Prostate gland (tissue), 2 donors: ENCODE data around the gene AQP10. TPM values are rescaled to one million over a fixed set of nuclear protein-coding genes. Genes with fewer than 3 reads are reported as not detected.
A peak's percentile ranks its signal among the peaks of the same experiment; 100 is the strongest.
"Not testable (repeated sequence)": the region's sequence is repeated elsewhere in the genome, so short reads cannot be mapped to it uniquely, and the experiment has no call there.

Experiments
- DNase-seq: peaks from one replicate; pipeline ENCODE4 v3.0.0-alpha.2; 2019; ENCODE audit warnings: low spot score
- H3K27ac ChIP-seq, 2 donors: fragments of 200-600 bp; sonication (generic); 2 replicates each; pipeline ENCODE4 v1.5.1; 2017 to 2019
- H3K27me3 ChIP-seq: fragments of 200-600 bp; sonication (generic); replicated peaks from 2 replicates; pipeline ENCODE4 v1.5.1; 2019; ENCODE audit not compliant: insufficient read depth
- H3K36me3 ChIP-seq, 2 donors: fragments of 200-600 bp; sonication (generic); 1 replicate in 1 of 2; 2 replicates in 1 of 2; pipeline versions ENCODE4 v1.5.1 to v1.8.1; 2017 to 2019
- H3K4me1 ChIP-seq: fragments of 200-600 bp; sonication (generic); replicated peaks from 2 replicates; pipeline ENCODE4 v1.5.1; 2019
- H3K4me3 ChIP-seq, 2 donors: fragments of 200-600 bp; sonication (generic); 2 replicates each; pipeline ENCODE4 v1.5.1; 2017 to 2019
- H3K9me3 ChIP-seq: fragments of 200-600 bp; sonication (generic); 2 replicates; pipeline ENCODE4 v1.5.1; 2017
- POLR2A ChIP-seq: fragments of 450-650 bp; IDR thresholded peaks from one replicate; pipeline ENCODE4 v1.6.1; 2016; ENCODE audit warnings: antibody characterized with exemption, mild to moderate bottlenecking
- POLR2AphosphoS5 ChIP-seq: sonication (generic); formaldehyde crosslinking; IDR thresholded peaks from one replicate; pipeline ENCODE4 v1.6.1; 2017; ENCODE audit warnings: antibody characterized with exemption
- WGBS: methylation state at CpG from one replicate; pipeline ENCODE4 v1.1.5; 2018; 5-methylcytosine and 5-hydroxymethylcytosine counted together
- intact Hi-C: fragments of 100-400 bp; cut with DNase I; formaldehyde crosslinking; loops from one replicate; pipeline ENCODE4 v1.14.2; 2022
- total RNA-seq, 2 donors: library from RNA; depleted of rRNA; stranded (reverse); fragments of >200 nt; gene quantifications; one replicate each; pipeline ENCODE4 v1.1.0, GENCODE V29; 2016
- TF ChIP-seq, protein P1 (sequence below), 4 experiments: fragments of 200-600 bp in 2 of 4; fragments of 450-650 bp in 2 of 4; sonication (generic) in 2 of 4; IDR thresholded peaks; 1 replicate in 3 of 4; 2 replicates in 1 of 4; pipeline ENCODE4 v1.5.1; 2016 to 2019; ENCODE audit warnings: antibody characterized with exemption in 4 of 4, mild to moderate bottlenecking in 2 of 4, moderate library complexity in 2 of 4

Gene AQP10
- total RNA-seq, 2 donors from 2014 or later = 0.27 to 0.85 TPM

DNA sequence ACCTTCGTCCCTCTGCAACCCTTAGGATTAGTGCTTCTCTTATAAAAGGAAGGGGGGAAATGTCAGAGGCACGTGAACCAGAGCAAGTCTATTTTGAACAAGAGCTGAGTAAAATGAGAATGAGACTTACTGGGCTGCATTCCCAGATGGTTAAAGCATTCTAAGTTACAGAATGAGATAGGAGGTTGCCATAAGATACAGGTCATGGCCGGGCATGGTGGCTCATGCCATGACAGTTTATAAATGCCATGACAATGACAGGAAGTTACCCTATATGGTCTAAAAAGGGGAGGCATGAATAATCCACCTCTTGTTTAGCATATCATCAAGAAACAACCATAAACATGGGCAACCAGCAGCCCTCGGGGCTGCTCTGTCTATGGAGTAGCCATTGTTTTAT is 2.5 kb upstream of the AQP10 start:
- H3K27ac ChIP-seq = no peak overlapping the region

DNA sequence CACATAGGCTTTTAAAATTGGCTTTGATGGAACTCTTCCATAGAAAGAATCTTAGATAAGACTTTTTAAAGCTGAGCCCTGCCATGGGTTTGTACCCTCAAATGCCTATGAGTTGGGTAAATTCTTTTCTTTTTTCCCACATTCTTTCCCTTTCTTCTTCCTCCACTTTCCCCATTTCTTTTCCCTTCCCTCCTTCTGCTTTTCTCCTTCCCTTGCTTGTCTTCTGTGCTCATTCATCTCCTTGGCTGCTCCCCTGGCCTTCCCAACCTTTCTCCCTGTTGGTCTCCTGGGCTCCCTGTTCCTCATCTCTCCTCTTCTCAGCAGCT is 679 bp downstream of the AQP10 start:
- H3K27ac ChIP-seq, intact Hi-C loops, H3K9me3 ChIP-seq, H3K27me3 ChIP-seq, H3K4me1 ChIP-seq, H3K4me3 ChIP-seq, H3K36me3 ChIP-seq, DNase-seq: not testable (repeated sequence)

More for the DNA sequence above, 2.5 kb upstream of the AQP10 start:
- no peaks in the 10 kb centered on the region for H3K36me3 ChIP-seq
- no peaks in the 10 kb centered on the region for H3K27me3 ChIP-seq
- DNase-seq = no peak
- 51% methylated on average over 4 of the region's 4 CpGs for WGBS
- no peak for TF ChIP-seq POLR2A
- TF ChIP-seq, protein P1, sequence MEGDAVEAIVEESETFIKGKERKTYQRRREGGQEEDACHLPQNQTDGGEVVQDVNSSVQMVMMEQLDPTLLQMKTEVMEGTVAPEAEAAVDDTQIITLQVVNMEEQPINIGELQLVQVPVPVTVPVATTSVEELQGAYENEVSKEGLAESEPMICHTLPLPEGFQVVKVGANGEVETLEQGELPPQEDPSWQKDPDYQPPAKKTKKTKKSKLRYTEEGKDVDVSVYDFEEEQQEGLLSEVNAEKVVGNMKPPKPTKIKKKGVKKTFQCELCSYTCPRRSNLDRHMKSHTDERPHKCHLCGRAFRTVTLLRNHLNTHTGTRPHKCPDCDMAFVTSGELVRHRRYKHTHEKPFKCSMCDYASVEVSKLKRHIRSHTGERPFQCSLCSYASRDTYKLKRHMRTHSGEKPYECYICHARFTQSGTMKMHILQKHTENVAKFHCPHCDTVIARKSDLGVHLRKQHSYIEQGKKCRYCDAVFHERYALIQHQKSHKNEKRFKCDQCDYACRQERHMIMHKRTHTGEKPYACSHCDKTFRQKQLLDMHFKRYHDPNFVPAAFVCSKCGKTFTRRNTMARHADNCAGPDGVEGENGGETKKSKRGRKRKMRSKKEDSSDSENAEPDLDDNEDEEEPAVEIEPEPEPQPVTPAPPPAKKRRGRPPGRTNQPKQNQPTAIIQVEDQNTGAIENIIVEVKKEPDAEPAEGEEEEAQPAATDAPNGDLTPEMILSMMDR (IDR thresholded peaks at IDR 0.05) = no peak
- no peak for TF ChIP-seq POLR2AphosphoS5
- no peaks in the 10 kb centered on the region for H3K4me1 ChIP-seq
- no peak overlapping the region for H3K4me3 ChIP-seq
- intact Hi-C loops = no loop called here
- H3K9me3 ChIP-seq = no peaks in the 10 kb centered on the region

DNA sequence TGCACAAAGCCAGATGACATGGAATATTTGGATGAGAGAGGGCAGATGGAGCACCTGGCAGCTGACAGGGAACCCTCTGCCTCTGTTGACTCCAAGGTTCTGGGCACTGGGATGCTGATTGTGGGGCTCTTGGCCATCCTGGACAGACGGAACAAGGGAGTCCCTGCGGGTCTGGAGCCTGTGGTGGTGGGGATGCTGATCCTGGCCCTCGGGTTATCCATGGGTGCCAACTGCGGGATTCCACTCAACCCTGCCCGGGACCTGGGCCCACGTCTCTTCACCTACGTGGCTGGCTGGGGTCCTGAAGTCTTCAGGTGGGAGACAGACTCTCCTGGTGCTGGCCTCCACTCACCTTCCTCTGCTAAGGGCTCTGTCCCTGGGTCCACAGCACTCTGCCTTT is 2.6 kb downstream of the AQP10 start:
- Histone ChIP-seq H3K4me3 (no peak overlapping the region), H3K27me3 (no peaks in the 10 kb centered on the region), H3K9me3 (no peaks in the 10 kb centered on the region), H3K4me1 (peaks cover 13% of the 10 kb centered on the region), H3K27ac (no peak overlapping the region), H3K36me3 (no peaks in the 10 kb centered on the region)
- TF ChIP-seq POLR2AphosphoS5 = no peak
- TF ChIP-seq POLR2A = no peak
- TF ChIP-seq, protein P1 (IDR thresholded peaks at IDR 0.05) = no peak
- 89% methylated on average over 7 of the region's 7 CpGs for WGBS
- DNase-seq = no peak
- intact Hi-C loops = no loop called here

DNA sequence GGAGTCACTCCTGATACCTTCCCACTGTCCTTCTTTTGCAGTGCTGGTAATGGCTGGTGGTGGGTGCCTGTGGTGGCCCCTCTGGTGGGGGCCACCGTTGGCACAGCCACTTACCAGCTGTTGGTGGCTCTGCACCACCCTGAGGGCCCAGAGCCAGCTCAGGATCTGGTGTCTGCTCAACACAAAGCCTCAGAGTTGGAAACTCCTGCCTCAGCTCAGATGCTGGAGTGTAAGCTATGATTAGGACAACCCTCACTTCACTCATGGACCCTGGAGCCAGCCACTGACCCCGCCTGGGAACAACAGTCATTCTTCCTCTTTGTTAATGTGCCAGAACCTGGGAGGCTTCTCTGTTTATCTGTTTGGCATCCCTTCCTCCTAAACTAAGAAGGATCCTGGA is 3.3 kb downstream of the AQP10 start:
- H3K4me1 ChIP-seq = peaks cover 13% of the 10 kb centered on the region
- DNase-seq = no peak

GRCh38 chr1:154324669-154325582 is 4.0 kb downstream of the AQP10 start, which contains the start of gene ATP8B2:
Gene ATP8B2 (plus strand): TSS chr1:154325525. CDS start chr1:154328142, 2,617 bp downstream.
- DNase-seq = peak; percentile 69
- Histone ChIP-seq H3K27me3 (no peaks in the 10 kb centered on the region), H3K27ac (peak within 1 kb of the TSS; percentile 95 to 96), H3K36me3 (no peaks in the 10 kb centered on the region), H3K4me1 (peaks cover 13% of the 10 kb centered on the region), H3K9me3 (no peaks in the 10 kb centered on the region), H3K4me3 (peak within 1 kb of the TSS; percentile 69 to 79)
- under 1% methylated on average over 56 of the region's 56 CpGs for WGBS
- TF ChIP-seq POLR2AphosphoS5 = peak; percentile 75
- no peak for TF ChIP-seq POLR2A
- TF ChIP-seq, protein P1 (IDR thresholded peaks at IDR 0.05) = peak; percentile 92 to 94 (median 93)
- intact Hi-C loops = no loop called here

More for the DNA sequence above, 3.3 kb downstream of the AQP10 start:
- intact Hi-C loops = no loop called here
- Histone ChIP-seq H3K36me3 (no peaks in the 10 kb centered on the region), H3K4me3 (no peak overlapping the region), H3K27ac (peak overlapping the region in 1 of 2 donors; percentile 96), H3K27me3 (no peaks in the 10 kb centered on the region), H3K9me3 (no peaks in the 10 kb centered on the region)
- WGBS = 60% methylated on average over 2 of the region's 2 CpGs
- no peak for TF ChIP-seq POLR2A
- TF ChIP-seq, protein P1 (IDR thresholded peaks at IDR 0.05) = no peak
- no peak for TF ChIP-seq POLR2AphosphoS5
